ENCODE results near the gene UACA. TPM values are rescaled to one million over a fixed set of nuclear protein-coding genes. Genes with fewer than 3 reads are reported as not detected.

Gene UACA
- total and polyA plus RNA-seq, 3 experiments from 2014 or later, result 0.53 to 0.81 TPM; not detected in 1

- Mint-ChIP-seq H3K9me3 (no peaks in the 10 kb centered on the region), H3K36me3 (no peaks in the 10 kb centered on the region)
- CTCF ChIA-PET, result no interaction called here
These were observed 46.0 kb downstream of the UACA start for GRCh38 chr15:70717237-70717793.

GRCh38 chr15:70715840-70716485 lies 47.4 kb downstream of the UACA start:
- Histone ChIP-seq H3K27me3 (ENCODE audit: insufficient read depth, low read length, poor library complexity, severe bottlenecking) (no peaks in the 10 kb centered on the region), H3K4me3 (ENCODE audit: low read length) (no peak overlapping the region), H3K9me3 (ENCODE audit: low read length) (no peaks in the 10 kb centered on the region), H3K27ac (ENCODE audit: low read depth, low read length) (no peak overlapping the region), H3K36me3 (ENCODE audit: insufficient read depth, low read length) (no peaks in the 10 kb centered on the region), H3K4me1 (ENCODE audit: insufficient read depth, low read length) (no peaks in the 10 kb centered on the region)
- Mint-ChIP-seq H3K27ac (no peak overlapping the region), H3K36me3 (no peaks in the 10 kb centered on the region), H3K9me3 (no peaks in the 10 kb centered on the region), H3K4me3 (no peak overlapping the region), H3K4me1 (no peaks in the 10 kb centered on the region), H3K27me3 (peaks cover 10 to 11% of the 10 kb centered on the region in 2 donors)
- ChIA-PET CTCF (interaction anchor here (1.0 kb wide), 1 partner anchor 37 kb away, joined by 3 read pairs; no protein-coding TSS in a partner anchor), POLR2A (interaction anchor here (0.6 kb wide), 1 partner anchor 153 kb away, joined by 3 read pairs; no protein-coding TSS in a partner anchor)
- DNase-seq, result no peak

More at GRCh38 chr15:70717237-70717793, 46.0 kb downstream of the UACA start:
- Histone ChIP-seq H3K9me3 (ENCODE audit: low read length) (no peaks in the 10 kb centered on the region), H3K36me3 (ENCODE audit: insufficient read depth, low read length) (no peaks in the 10 kb centered on the region), H3K4me1 (ENCODE audit: insufficient read depth, low read length) (no peaks in the 10 kb centered on the region), H3K4me3 (ENCODE audit: low read length) (no peak overlapping the region), H3K27ac (ENCODE audit: low read depth, low read length) (no peak overlapping the region), H3K27me3 (ENCODE audit: insufficient read depth, low read length, poor library complexity, severe bottlenecking) (no peaks in the 10 kb centered on the region)
- Mint-ChIP-seq H3K27ac (no peak overlapping the region), H3K4me1 (no peaks in the 10 kb centered on the region), H3K27me3 (peaks cover 2 to 5% of the 10 kb centered on the region in 2 donors), H3K4me3 (no peak overlapping the region)
- POLR2A ChIA-PET, result no interaction called here
- no peak for DNase-seq

- Histone ChIP-seq H3K4me3 (ENCODE audit: low read length) (no peak overlapping the region), H3K27me3 (ENCODE audit: insufficient read depth, low read length, poor library complexity, severe bottlenecking) (no peaks in the 10 kb centered on the region), H3K36me3 (ENCODE audit: insufficient read depth, low read length) (no peaks in the 10 kb centered on the region), H3K27ac (ENCODE audit: low read depth, low read length) (no peak overlapping the region), H3K4me1 (ENCODE audit: insufficient read depth, low read length) (no peaks in the 10 kb centered on the region), H3K9me3 (ENCODE audit: low read length) (no peaks in the 10 kb centered on the region)
- ChIA-PET POLR2A (no interaction called here), CTCF (interaction anchor here (1.0 to 3.1 kb wide), 2 partner anchors 8 to 10 kb away, joined by 3 to 8 read pairs; no protein-coding TSS in a partner anchor)
- DNase-seq, result no peak
- Mint-ChIP-seq H3K27me3 (peaks cover 14 to 15% of the 10 kb centered on the region in 2 donors), H3K4me1 (no peaks in the 10 kb centered on the region), H3K9me3 (no peaks in the 10 kb centered on the region), H3K27ac (no peak overlapping the region), H3K4me3 (no peak overlapping the region), H3K36me3 (no peaks in the 10 kb centered on the region)
These were observed 48.8 kb downstream of the UACA start for GRCh38 chr15:70714565-70714964.

GRCh38 chr15:70714015-70714414 lies 49.3 kb downstream of the UACA start:
- ChIA-PET CTCF (interaction anchor here (1.0 to 3.1 kb wide), 3 partner anchors 9 to 1238 kb away, joined by 3 to 8 read pairs (median 3); no protein-coding TSS in a partner anchor), POLR2A (no interaction called here)
- H3K4me1 ChIP-seq (ENCODE audit: insufficient read depth, low read length), result no peaks in the 10 kb centered on the region
- no peaks in the 10 kb centered on the region for H3K9me3 ChIP-seq (ENCODE audit: low read length)
- no peak overlapping the region for H3K27ac ChIP-seq (ENCODE audit: low read depth, low read length)
- H3K4me3 ChIP-seq (ENCODE audit: low read length), result no peak overlapping the region
- Mint-ChIP-seq H3K27ac (no peak overlapping the region), H3K27me3 (peaks cover 14 to 15% of the 10 kb centered on the region in 2 donors), H3K4me1 (no peaks in the 10 kb centered on the region), H3K36me3 (no peaks in the 10 kb centered on the region), H3K9me3 (no peaks in the 10 kb centered on the region), H3K4me3 (no peak overlapping the region)
- no peak for DNase-seq
- no peaks in the 10 kb centered on the region for H3K27me3 ChIP-seq (ENCODE audit: insufficient read depth, low read length, poor library complexity, severe bottlenecking)
- H3K36me3 ChIP-seq (ENCODE audit: insufficient read depth, low read length), result no peaks in the 10 kb centered on the region

- H3K4me1 ChIP-seq (ENCODE audit: insufficient read depth, low read length), result no peaks in the 10 kb centered on the region
- no peaks in the 10 kb centered on the region for H3K9me3 ChIP-seq (ENCODE audit: low read length)
- no peak overlapping the region for H3K27ac Mint-ChIP-seq
- H3K27ac ChIP-seq (ENCODE audit: low read depth, low read length), result no peak overlapping the region
- CTCF ChIA-PET, result interaction anchor here (3.1 kb wide), 1 partner anchor 11 kb away, joined by 8 read pairs; no protein-coding TSS in a partner anchor
- no peaks in the 10 kb centered on the region for H3K36me3 Mint-ChIP-seq
- H3K27me3 Mint-ChIP-seq, result peaks cover 17 to 18% of the 10 kb centered on the region in 2 donors
- no peak overlapping the region for H3K4me3 Mint-ChIP-seq
- no peaks in the 10 kb centered on the region for H3K27me3 ChIP-seq (ENCODE audit: insufficient read depth, low read length, poor library complexity, severe bottlenecking)
- POLR2A ChIA-PET, result no interaction called here
- no peaks in the 10 kb centered on the region for H3K36me3 ChIP-seq (ENCODE audit: insufficient read depth, low read length)
- no peaks in the 10 kb centered on the region for H3K4me1 Mint-ChIP-seq
- H3K4me3 ChIP-seq (ENCODE audit: low read length), result no peak overlapping the region
- DNase-seq, result no peak
- no peaks in the 10 kb centered on the region for H3K9me3 Mint-ChIP-seq
These were observed 51.1 kb downstream of the UACA start for GRCh38 chr15:70712271-70712670.

GRCh38 chr15:70710714-70711113 lies 52.6 kb downstream of the UACA start:
- no peak for DNase-seq
- no peaks in the 10 kb centered on the region for H3K4me1 Mint-ChIP-seq
- no peak overlapping the region for H3K4me3 ChIP-seq (ENCODE audit: low read length)
- no peak overlapping the region for H3K27ac ChIP-seq (ENCODE audit: low read depth, low read length)
- H3K27me3 Mint-ChIP-seq, result peaks cover 17 to 28% of the 10 kb centered on the region in 2 donors
- no peaks in the 10 kb centered on the region for H3K36me3 Mint-ChIP-seq
- no peaks in the 10 kb centered on the region for H3K4me1 ChIP-seq (ENCODE audit: insufficient read depth, low read length)
- H3K36me3 ChIP-seq (ENCODE audit: insufficient read depth, low read length), result no peaks in the 10 kb centered on the region
- H3K27ac Mint-ChIP-seq, result no peak overlapping the region
- CTCF ChIA-PET, result no interaction called here
- H3K4me3 Mint-ChIP-seq, result no peak overlapping the region
- POLR2A ChIA-PET, result no interaction called here
- H3K27me3 ChIP-seq (ENCODE audit: insufficient read depth, low read length, poor library complexity, severe bottlenecking), result no peaks in the 10 kb centered on the region
- no peaks in the 10 kb centered on the region for H3K9me3 ChIP-seq (ENCODE audit: low read length)
- H3K9me3 Mint-ChIP-seq, result no peaks in the 10 kb centered on the region

GRCh38 chr15:70708839-70709238 lies 54.5 kb downstream of the UACA start:
- Histone ChIP-seq H3K27ac (ENCODE audit: low read depth, low read length) (no peak overlapping the region), H3K36me3 (ENCODE audit: insufficient read depth, low read length) (no peaks in the 10 kb centered on the region), H3K4me1 (ENCODE audit: insufficient read depth, low read length) (no peaks in the 10 kb centered on the region), H3K27me3 (ENCODE audit: insufficient read depth, low read length, poor library complexity, severe bottlenecking) (no peaks in the 10 kb centered on the region), H3K9me3 (ENCODE audit: low read length) (no peaks in the 10 kb centered on the region), H3K4me3 (ENCODE audit: low read length) (no peak overlapping the region)
- ChIA-PET POLR2A (no interaction called here), CTCF (no interaction called here)
- Mint-ChIP-seq H3K27ac (no peak overlapping the region), H3K4me1 (no peaks in the 10 kb centered on the region), H3K36me3 (no peaks in the 10 kb centered on the region), H3K4me3 (no peak overlapping the region), H3K27me3 (peaks cover 20 to 40% of the 10 kb centered on the region in 2 donors), H3K9me3 (no peaks in the 10 kb centered on the region)
- no peak for DNase-seq

GRCh38 chr15:70707686-70708300 lies 55.6 kb downstream of the UACA start:
- Histone ChIP-seq H3K9me3 (ENCODE audit: low read length) (no peaks in the 10 kb centered on the region), H3K27me3 (ENCODE audit: insufficient read depth, low read length, poor library complexity, severe bottlenecking) (no peaks in the 10 kb centered on the region), H3K36me3 (ENCODE audit: insufficient read depth, low read length) (no peaks in the 10 kb centered on the region), H3K4me3 (ENCODE audit: low read length) (no peak overlapping the region), H3K4me1 (ENCODE audit: insufficient read depth, low read length) (no peaks in the 10 kb centered on the region), H3K27ac (ENCODE audit: low read depth, low read length) (no peak overlapping the region)
- ChIA-PET POLR2A (no interaction called here), CTCF (no interaction called here)
- Mint-ChIP-seq H3K27ac (no peak overlapping the region), H3K4me1 (no peaks in the 10 kb centered on the region), H3K9me3 (no peaks in the 10 kb centered on the region), H3K27me3 (peaks cover 21 to 48% of the 10 kb centered on the region in 2 donors), H3K36me3 (no peaks in the 10 kb centered on the region), H3K4me3 (no peak overlapping the region)
- DNase-seq, result no peak

Data from CD8-positive, alpha-beta memory T cell (primary cell).